SJCRH30 (cell line): ENCODE data around the gene COLGALT1. TPM values are rescaled to one million over a fixed set of nuclear protein-coding genes. Genes with fewer than 3 reads are reported as not detected.
"Not testable (repeated sequence)": the region's sequence is repeated elsewhere in the genome, so short reads cannot be mapped to it uniquely, and the experiment has no call there.

ENCODE experiments used
- DNase-seq, 2 experiments: peaks; one replicate each; pipeline ENCODE4 v3.0.0-alpha.2; 2015 to 2020
- H3K27ac ChIP-seq: fragments of 250-450 bp; sonication (Bioruptor Pico); 2 replicates; pipeline ENCODE4 v1.5.1; 2020; ENCODE audit warnings: mild to moderate bottlenecking, moderate library complexity
- H3K27me3 ChIP-seq: fragments of 250-450 bp; sonication (Bioruptor Pico); 2 replicates; pipeline ENCODE4 v1.5.1; 2020; ENCODE audit warnings: mild to moderate bottlenecking, moderate library complexity
- H3K36me3 ChIP-seq: fragments of 250-450 bp; sonication (Bioruptor Pico); 2 replicates; pipeline ENCODE4 v1.5.1; 2020; ENCODE audit warnings: mild to moderate bottlenecking, moderate library complexity
- H3K4me1 ChIP-seq: fragments of 250-450 bp; sonication (Bioruptor Pico); 2 replicates; pipeline ENCODE4 v1.5.1; 2020; ENCODE audit warnings: mild to moderate bottlenecking, moderate library complexity
- H3K4me3 ChIP-seq: fragments of 250-450 bp; sonication (Bioruptor Pico); 2 replicates; pipeline ENCODE4 v1.5.1; 2020; ENCODE audit warnings: mild to moderate bottlenecking, moderate library complexity
- H3K9me3 ChIP-seq: fragments of 250-450 bp; sonication (Bioruptor Pico); replicated peaks from 2 replicates; pipeline ENCODE4 v1.5.1; 2020; ENCODE audit warnings: mild to moderate bottlenecking, moderate library complexity
- total RNA-seq: library from RNA; depleted of rRNA; stranded (reverse); fragments of >200 nt; shearing (Covaris generic); gene quantifications from 2 replicates; pipeline ENCODE4 v1.2.3, GENCODE V29; 2014

The COLGALT1 gene
- total RNA-seq, 1 experiment from 2014 or later = 117 TPM

- Histone ChIP-seq H3K4me3 (no peak overlapping the region), H3K27ac (no peak overlapping the region), H3K27me3 (no peaks in the 10 kb centered on the region), H3K4me1 (no peaks in the 10 kb centered on the region), H3K9me3 (no peaks in the 10 kb centered on the region), H3K36me3 (peaks cover 56% of the 10 kb centered on the region)
- no peak for DNase-seq
These were observed 4.8 kb downstream of the COLGALT1 start for GRCh38 chr19:17560205-17560595.

- Histone ChIP-seq H3K4me1 (no peaks in the 10 kb centered on the region), H3K36me3 (peaks cover 71% of the 10 kb centered on the region), H3K27ac (no peak overlapping the region), H3K4me3 (no peak overlapping the region), H3K9me3 (no peaks in the 10 kb centered on the region), H3K27me3 (no peaks in the 10 kb centered on the region)
- no peak for DNase-seq
These were observed 6.6 kb downstream of the COLGALT1 start for GRCh38 chr19:17562097-17562496.

- Histone ChIP-seq H3K36me3 (peaks cover 69% of the 10 kb centered on the region), H3K27ac (no peak overlapping the region), H3K9me3 (no peaks in the 10 kb centered on the region), H3K4me3 (no peak overlapping the region), H3K4me1 (no peaks in the 10 kb centered on the region), H3K27me3 (no peaks in the 10 kb centered on the region)
- no peak for DNase-seq
These were observed 7.1 kb downstream of the COLGALT1 start for GRCh38 chr19:17562561-17562960.

- Histone ChIP-seq H3K4me3 (no peak overlapping the region), H3K36me3 (peaks cover 78% of the 10 kb centered on the region), H3K27ac (no peak overlapping the region), H3K9me3 (no peaks in the 10 kb centered on the region), H3K4me1 (no peaks in the 10 kb centered on the region), H3K27me3 (no peaks in the 10 kb centered on the region)
- no peak for DNase-seq
These were observed 9.3 kb downstream of the COLGALT1 start for GRCh38 chr19:17564781-17565180.

- peaks cover 77% of the 10 kb centered on the region for H3K36me3 ChIP-seq
These were observed 10.2 kb downstream of the COLGALT1 start for GRCh38 chr19:17565611-17566010.

GRCh38 chr19:17567940-17568339 is 12.5 kb downstream of the COLGALT1 start:
- H3K4me3 ChIP-seq = no peak overlapping the region
- peaks cover 79% of the 10 kb centered on the region for H3K36me3 ChIP-seq
- no peaks in the 10 kb centered on the region for H3K27me3 ChIP-seq
- no peaks in the 10 kb centered on the region for H3K4me1 ChIP-seq
- no peak overlapping the region for H3K27ac ChIP-seq
- H3K9me3 ChIP-seq = no peaks in the 10 kb centered on the region
- no peak for DNase-seq

More at GRCh38 chr19:17565611-17566010, 10.2 kb downstream of the COLGALT1 start:
- Histone ChIP-seq H3K4me1 (no peaks in the 10 kb centered on the region), H3K4me3 (no peak overlapping the region), H3K9me3 (no peaks in the 10 kb centered on the region), H3K27ac (no peak overlapping the region), H3K27me3 (no peaks in the 10 kb centered on the region)
- DNase-seq = no peak

- not testable (repeated sequence) for H3K27ac ChIP-seq
- peaks cover 80% of the 10 kb centered on the region for H3K36me3 ChIP-seq
These were observed 14.8 kb downstream of the COLGALT1 start for GRCh38 chr19:17570291-17570690.

GRCh38 chr19:17570791-17571190 is 15.3 kb downstream of the COLGALT1 start:
- H3K27me3 ChIP-seq = no peaks in the 10 kb centered on the region
- H3K36me3 ChIP-seq = peaks cover 79% of the 10 kb centered on the region
- no peak overlapping the region for H3K4me3 ChIP-seq
- DNase-seq = no peak
- no peaks in the 10 kb centered on the region for H3K4me1 ChIP-seq
- H3K27ac ChIP-seq = no peak overlapping the region
- H3K9me3 ChIP-seq = no peaks in the 10 kb centered on the region

More at GRCh38 chr19:17570291-17570690, 14.8 kb downstream of the COLGALT1 start:
- not testable (repeated sequence) for H3K4me1 ChIP-seq, H3K27me3 ChIP-seq, H3K4me3 ChIP-seq, DNase-seq, H3K9me3 ChIP-seq

- Histone ChIP-seq H3K27ac (no peak overlapping the region), H3K27me3 (no peaks in the 10 kb centered on the region), H3K36me3 (peaks cover 72% of the 10 kb centered on the region), H3K4me1 (no peaks in the 10 kb centered on the region), H3K4me3 (no peak overlapping the region), H3K9me3 (no peaks in the 10 kb centered on the region)
- DNase-seq = no peak
These were observed 17.2 kb downstream of the COLGALT1 start for GRCh38 chr19:17572638-17573037.

GRCh38 chr19:17575871-17576757 is 20.7 kb downstream of the COLGALT1 start:
- Histone ChIP-seq H3K27me3 (no peaks in the 10 kb centered on the region), H3K36me3 (peaks cover 67% of the 10 kb centered on the region), H3K4me1 (no peaks in the 10 kb centered on the region)

GRCh38 chr19:17576758-17577456 is 21.5 kb downstream of the COLGALT1 start:
- H3K27me3 ChIP-seq = no peaks in the 10 kb centered on the region
- H3K4me3 ChIP-seq = no peak overlapping the region
- peaks cover 67% of the 10 kb centered on the region for H3K36me3 ChIP-seq
- H3K9me3 ChIP-seq = no peaks in the 10 kb centered on the region
- H3K27ac ChIP-seq = no peak overlapping the region
- no peaks in the 10 kb centered on the region for H3K4me1 ChIP-seq
- peak; percentile 73 to 80 for DNase-seq

More at GRCh38 chr19:17575871-17576757, 20.7 kb downstream of the COLGALT1 start:
- Histone ChIP-seq H3K4me3 (no peak overlapping the region), H3K9me3 (no peaks in the 10 kb centered on the region), H3K27ac (no peak overlapping the region)
- DNase-seq = peak in 1 of 2 experiments; percentile 30

- no peaks in the 10 kb centered on the region for H3K27me3 ChIP-seq
- H3K9me3 ChIP-seq = no peaks in the 10 kb centered on the region
- no peak overlapping the region for H3K27ac ChIP-seq
- no peaks in the 10 kb centered on the region for H3K4me1 ChIP-seq
- no peak overlapping the region for H3K4me3 ChIP-seq
- H3K36me3 ChIP-seq = peaks cover 71% of the 10 kb centered on the region
- no peak for DNase-seq
These were observed 22.1 kb downstream of the COLGALT1 start for GRCh38 chr19:17577457-17578097.

- peak; percentile 66 to 75 for DNase-seq
- H3K36me3 ChIP-seq = peaks cover 59% of the 10 kb centered on the region
- H3K9me3 ChIP-seq = no peaks in the 10 kb centered on the region
- no peak overlapping the region for H3K4me3 ChIP-seq
- no peak overlapping the region for H3K27ac ChIP-seq
- H3K27me3 ChIP-seq = no peaks in the 10 kb centered on the region
- no peaks in the 10 kb centered on the region for H3K4me1 ChIP-seq
These were observed 24.3 kb downstream of the COLGALT1 start for GRCh38 chr19:17579661-17580244.

GRCh38 chr19:17580470-17581144 is 25.2 kb downstream of the COLGALT1 start:
- H3K4me1 ChIP-seq = no peaks in the 10 kb centered on the region
- DNase-seq = no peak
- no peak overlapping the region for H3K4me3 ChIP-seq
- peaks cover 53% of the 10 kb centered on the region for H3K36me3 ChIP-seq
- H3K9me3 ChIP-seq = no peaks in the 10 kb centered on the region
- H3K27ac ChIP-seq = no peak overlapping the region
- H3K27me3 ChIP-seq = no peaks in the 10 kb centered on the region
